Measurements from ENCODE around the gene RPS26. TPM values are rescaled to one million over a fixed set of nuclear protein-coding genes. Genes with fewer than 3 reads are reported as not detected.

Gene RPS26
- total RNA-seq, 1 experiment from 2014 or later, result 77.2 TPM

GRCh38 chr12:56028511-56029165 is 13.1 kb upstream of the RPS26 start (continued):
- TF ChIP-seq PRDM15 (CRISPR knock-in tag; IDR thresholded peaks at IDR 0.05) (no peak), ZMAT4 (CRISPR knock-in tag; IDR thresholded peaks at IDR 0.05) (no peak), NFYB (CRISPR knock-in tag; conservative IDR thresholded peaks at IDR 0.05; ENCODE audit: low read depth) (no peak), FOXJ3 (CRISPR knock-in tag; IDR thresholded peaks at IDR 0.05; ENCODE audit: borderline replicate concordance) (no peak)

GRCh38 chr12:56029166-56029519 is 12.6 kb upstream of the RPS26 start:
- POLR2A ChIA-PET, result no interaction called here
- Mint-ChIP-seq H3K27me3 (ENCODE audit: low read depth) (no peaks in the 10 kb centered on the region), H3K4me1 (no peaks in the 10 kb centered on the region), H3K27ac (no peak overlapping the region), H3K36me3 (peaks cover 46% of the 10 kb centered on the region), H3K9me3 (no peaks in the 10 kb centered on the region), H3K4me3 (no peak overlapping the region)
- no peak for DNase-seq (ENCODE audit: low spot score)
- no peak for ATAC-seq
- CTCF ChIA-PET, result interaction anchor here (0.6 to 3.4 kb wide), 22 partner anchors 8 to 291 kb away, joined by 3 to 68 read pairs (median 4); partner anchors contain the start of genes ESYT1, IKZF4, ORMDL2 and RAB5B
- no peak for TF ChIP-seq MAX (CRISPR knock-in tag; IDR thresholded peaks at IDR 0.05)
- TF ChIP-seq ATF1 (CRISPR knock-in tag; IDR thresholded peaks at IDR 0.05), result no peak
- no peak for TF ChIP-seq ZNF317 (CRISPR knock-in tag; IDR thresholded peaks at IDR 0.05; ENCODE audit: borderline replicate concordance, low read depth)
- no peak for TF ChIP-seq NFATC4 (CRISPR knock-in tag; IDR thresholded peaks at IDR 0.05)
- TF ChIP-seq ZNF532 (CRISPR knock-in tag; IDR thresholded peaks at IDR 0.05; ENCODE audit: borderline replicate concordance), result no peak
- no peak for TF ChIP-seq SP1 (CRISPR knock-in tag; conservative IDR thresholded peaks at IDR 0.05)
- TF ChIP-seq USF1 (CRISPR knock-in tag; IDR thresholded peaks at IDR 0.05), result no peak
- no peak for TF ChIP-seq PRDM15 (CRISPR knock-in tag; IDR thresholded peaks at IDR 0.05)
